Panc1 (cell line): ENCODE measurements around the gene HMOX1. TPM values are rescaled to one million over a fixed set of nuclear protein-coding genes. Genes with fewer than 3 reads are reported as not detected.
A peak's percentile ranks its signal among the peaks of the same experiment; 100 is the strongest.

Experiments
- ATAC-seq: fragments of 200-7000 bp; cut with Tn5 transposase; 2 replicates; pipeline ENCODE4 v1.9.1; 2020; ENCODE audit warnings: mild to moderate bottlenecking, moderate library complexity
- BruUV-seq: library from RNA; stranded (reverse); fragments of 400-500 nt; replicated peaks from 2 replicates; lab custom pipeline; 2021; lab: Mats Ljungman, UMichigan
- CTCF ChIA-PET: fragments of 300-600 bp; sonication (Branson Sonifier 250); formaldehyde crosslinking; loops from one replicate; lab custom pipeline; 2022; ENCODE audit warnings: antibody characterized with exemption; lab: Charles Lee
- POLR2A ChIA-PET: fragments of 300-600 bp; sonication (Branson Sonifier 250); formaldehyde crosslinking; loops from one replicate; lab custom pipeline; 2022; ENCODE audit warnings: antibody characterized with exemption; lab: Charles Lee
- DNase-seq: peaks from one replicate; pipeline ENCODE4 v3.0.0-alpha.2; 2010; ENCODE audit warnings: low read depth, low spot score
- H3K27ac ChIP-seq: 2 replicates; pipeline ENCODE4 v1.5.1; 2011; ENCODE audit warnings: mild to moderate bottlenecking, low read length, inconsistent platforms
- H3K27me3 ChIP-seq: fragments of 200-500 bp; sonication (Bioruptor generic); 2 replicates; pipeline ENCODE4 v1.6.0; 2014; ENCODE audit warnings: low read length, inconsistent platforms; ENCODE audit not compliant: control insufficient read depth, insufficient read depth
- H3K36me3 ChIP-seq: fragments of 200-500 bp; sonication (Bioruptor generic); 2 replicates; pipeline ENCODE4 v1.5.1; 2014; ENCODE audit warnings: inconsistent platforms, mild to moderate bottlenecking, low read length, moderate library complexity; ENCODE audit not compliant: control insufficient read depth, insufficient read depth
- H3K4me1 ChIP-seq: 2 replicates; pipeline ENCODE4 v1.5.1; 2011; ENCODE audit warnings: inconsistent platforms, mild to moderate bottlenecking, low read length, moderate library complexity; ENCODE audit not compliant: control insufficient read depth, insufficient read depth
- H3K4me3 ChIP-seq, 2 experiments: 2 replicates each; pipeline ENCODE4 v1.5.1; 2011 to 2012; ENCODE audit warnings: low read depth in 2 of 2, low read length in 2 of 2, mild to moderate bottlenecking in 2 of 2, inconsistent platforms in 1 of 2, moderate library complexity in 1 of 2
- H3K9me3 ChIP-seq: fragments of 200-500 bp; sonication (Bioruptor generic); 2 replicates; pipeline ENCODE4 v1.5.1; 2014; ENCODE audit warnings: low read depth, mild to moderate bottlenecking, inconsistent platforms, low read length, moderate library complexity; ENCODE audit not compliant: control insufficient read depth, insufficient read depth
- CTCF ChIP-seq: fragments of 450-650 bp; IDR thresholded peaks from 2 replicates; pipeline ENCODE4 v1.5.1; 2017; ENCODE audit warnings: mild to moderate bottlenecking
- POLR2AphosphoS5 ChIP-seq: IDR thresholded peaks from 2 replicates; pipeline ENCODE4 v1.6.1; 2012; ENCODE audit warnings: mild to moderate bottlenecking, low read depth, low read length, moderate library complexity
- REST ChIP-seq, 2 experiments: IDR thresholded peaks; 2 replicates each; pipeline ENCODE4 v1.6.1; 2011 to 2012; ENCODE audit warnings: low read depth in 2 of 2, control low read depth in 1 of 2, low read length in 1 of 2, mild to moderate bottlenecking in 1 of 2, moderate library complexity in 1 of 2; ENCODE audit not compliant: insufficient read depth in 1 of 2
- SIN3A ChIP-seq: IDR thresholded peaks from 2 replicates; pipeline ENCODE4 v1.6.1; 2012; ENCODE audit warnings: low read depth, mild to moderate bottlenecking, low read length, moderate library complexity, borderline replicate concordance; ENCODE audit not compliant: insufficient read depth
- TCF7L2 ChIP-seq: IDR thresholded peaks from 2 replicates; pipeline ENCODE4 v1.6.1; 2011; ENCODE audit warnings: mild to moderate bottlenecking, low read depth, low read length, inconsistent platforms
- in situ Hi-C: cut with HindIII; loops from 2 replicates; pipeline ENCODE4 v1.10.0; 2016; ENCODE audit warnings: low sequenced_read_pairs, low pct_unique_long_range_greater_than_20kb
- intact Hi-C: fragments of 100-400 bp; cut with micrococcal nuclease; formaldehyde crosslinking; loops from one replicate; pipeline ENCODE4 v1.10.0; 2022; ENCODE audit not compliant: unreplicated experiment
- total RNA-seq: library from RNA; stranded (reverse); gene quantifications from one replicate; pipeline ENCODE4 v1.2.1, GENCODE V29; 2021; ENCODE audit not compliant: unreplicated experiment

Gene HMOX1
- total RNA-seq, 1 experiment from 2014 or later, result 105 TPM

- 0 out of 2 replicates have a peak, but pooled peaks have one; percentile 31 for ATAC-seq
- DNase-seq, result no peak
- ChIA-PET CTCF (no interaction called here), POLR2A (no interaction called here)
- Histone ChIP-seq H3K4me3 (no peak overlapping the region), H3K4me1 (no peaks in the 10 kb centered on the region), H3K27ac (no peak overlapping the region), H3K9me3 (no peaks in the 10 kb centered on the region), H3K27me3 (no peaks in the 10 kb centered on the region), H3K36me3 (no peaks in the 10 kb centered on the region; the same call in 1 of the 2 replicates)
- no TSS peak for BruUV-seq
- intact Hi-C loops, result no loop called here
- TF ChIP-seq SIN3A, result no peak
- TF ChIP-seq POLR2AphosphoS5, result no peak
- TF ChIP-seq REST (IDR thresholded peaks at IDR 0.05; ENCODE audit: insufficient read depth in 1 of 2, low read depth in 2 of 2, low read length in 1 of 2), result no peak
- TF ChIP-seq TCF7L2, result no peak
- no peak for TF ChIP-seq CTCF
- in situ Hi-C loops, result no loop called here
These were observed 45.4 kb upstream of the HMOX1 start for GRCh38 chr22:35335468-35335867.

- DNase-seq (no peak), ATAC-seq (no peak)
- CTCF ChIA-PET, result no interaction called here
- no TSS peak for BruUV-seq
- in situ Hi-C loops (no loop called here), intact Hi-C loops (no loop called here)
- Histone ChIP-seq H3K9me3 (no peaks in the 10 kb centered on the region), H3K27me3 (no peaks in the 10 kb centered on the region), H3K36me3 (no peaks in the 10 kb centered on the region; the same call in 1 of the 2 replicates), H3K4me1 (no peaks in the 10 kb centered on the region), H3K4me3 (no peak overlapping the region), H3K27ac (no peak overlapping the region)
- TF ChIP-seq TCF7L2 (no peak), SIN3A (no peak), REST (IDR thresholded peaks at IDR 0.05; ENCODE audit: insufficient read depth in 1 of 2, low read depth in 2 of 2, low read length in 1 of 2) (no peak), CTCF (no peak), POLR2AphosphoS5 (no peak)
- POLR2A ChIA-PET, result no interaction called here
These were observed 44.7 kb upstream of the HMOX1 start for GRCh38 chr22:35335936-35336781.
